ENCODE data around the gene MFGE8. TPM values are rescaled to one million over a fixed set of nuclear protein-coding genes. Genes with fewer than 3 reads are reported as not detected.
A peak's percentile ranks its signal among the peaks of the same experiment; 100 is the strongest.

MFGE8 gene
- total RNA-seq, 2 experiments from 2014 or later, result 87.9 to 93.0 TPM

DNA sequence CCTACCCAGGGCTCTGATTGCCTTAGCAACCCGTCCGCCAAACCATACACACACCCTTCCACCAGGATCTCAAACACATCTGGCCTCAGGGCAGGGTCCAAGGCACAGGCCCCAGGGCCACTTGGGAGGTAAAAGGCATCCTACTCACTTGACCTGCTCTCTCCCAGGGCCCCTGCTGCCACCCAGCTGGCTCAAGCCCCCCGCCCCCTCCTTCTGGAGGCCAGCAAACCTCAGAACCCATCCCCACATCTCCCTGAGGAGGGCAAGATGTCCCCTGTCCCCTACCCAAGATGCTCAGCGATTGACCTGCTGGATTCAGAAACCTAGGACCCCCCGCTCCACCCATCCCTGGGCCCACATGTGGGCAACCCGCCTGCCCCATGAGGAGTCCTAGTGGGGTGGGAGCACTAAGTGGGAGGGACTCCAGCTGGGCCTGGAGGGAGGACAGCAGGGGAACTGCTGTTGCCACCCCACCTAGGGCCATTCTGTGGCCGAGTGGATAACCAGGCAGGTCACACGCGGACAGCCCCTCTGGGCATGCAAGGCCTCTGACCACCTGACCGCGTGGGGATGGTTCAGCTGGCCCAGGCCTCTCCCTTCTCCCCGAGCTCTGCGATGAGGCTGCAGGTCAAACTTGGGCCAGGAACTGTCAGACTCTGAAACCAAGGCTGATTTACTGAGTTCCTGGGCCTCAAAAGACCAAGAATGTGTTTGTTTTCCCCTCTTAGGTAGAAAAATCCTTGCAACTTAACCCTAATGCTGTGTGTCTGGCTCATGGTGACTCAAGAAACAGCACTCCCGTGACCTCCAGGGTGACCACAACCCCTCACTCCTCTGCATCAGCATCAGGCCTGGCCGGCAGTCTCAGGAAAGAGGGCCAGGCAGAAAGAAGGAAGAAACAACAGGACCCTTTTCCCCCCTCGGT lies 4.2 kb downstream of the MFGE8 start:
- Mint-ChIP-seq H3K27ac (peak overlapping the region; percentile 87), H3K4me3 (peak overlapping the region; percentile 15), H3K9me3 (no peaks in the 10 kb centered on the region), H3K36me3 (ENCODE audit: low read depth) (peaks cover 5% of the 10 kb centered on the region), H3K27me3 (no peaks in the 10 kb centered on the region), H3K4me1 (ENCODE audit: low read depth) (peaks cover 52% of the 10 kb centered on the region)
- H3K4me1 ChIP-seq (ENCODE audit: insufficient read depth, low read length), result peaks cover 40% of the 10 kb centered on the region
- no peaks in the 10 kb centered on the region for H3K27me3 ChIP-seq (ENCODE audit: control insufficient read depth in 1 of 2, insufficient read depth in 2 of 2, low read length in 2 of 2)
- ChIA-PET POLR2A (no interaction called here), CTCF (interaction anchor here (0.9 kb wide), 1 partner anchor 269 kb away, joined by 3 read pairs; no protein-coding TSS in a partner anchor)
- no peak overlapping the region for H3K27ac ChIP-seq (ENCODE audit: low read depth in 1 of 2, low read length in 2 of 2)
- TF ChIP-seq, protein P1, sequence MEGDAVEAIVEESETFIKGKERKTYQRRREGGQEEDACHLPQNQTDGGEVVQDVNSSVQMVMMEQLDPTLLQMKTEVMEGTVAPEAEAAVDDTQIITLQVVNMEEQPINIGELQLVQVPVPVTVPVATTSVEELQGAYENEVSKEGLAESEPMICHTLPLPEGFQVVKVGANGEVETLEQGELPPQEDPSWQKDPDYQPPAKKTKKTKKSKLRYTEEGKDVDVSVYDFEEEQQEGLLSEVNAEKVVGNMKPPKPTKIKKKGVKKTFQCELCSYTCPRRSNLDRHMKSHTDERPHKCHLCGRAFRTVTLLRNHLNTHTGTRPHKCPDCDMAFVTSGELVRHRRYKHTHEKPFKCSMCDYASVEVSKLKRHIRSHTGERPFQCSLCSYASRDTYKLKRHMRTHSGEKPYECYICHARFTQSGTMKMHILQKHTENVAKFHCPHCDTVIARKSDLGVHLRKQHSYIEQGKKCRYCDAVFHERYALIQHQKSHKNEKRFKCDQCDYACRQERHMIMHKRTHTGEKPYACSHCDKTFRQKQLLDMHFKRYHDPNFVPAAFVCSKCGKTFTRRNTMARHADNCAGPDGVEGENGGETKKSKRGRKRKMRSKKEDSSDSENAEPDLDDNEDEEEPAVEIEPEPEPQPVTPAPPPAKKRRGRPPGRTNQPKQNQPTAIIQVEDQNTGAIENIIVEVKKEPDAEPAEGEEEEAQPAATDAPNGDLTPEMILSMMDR (IDR thresholded peaks at IDR 0.05), result no peak
- ATAC-seq (ENCODE audit: poor library complexity) (no peak), DNase-seq (no peak)
- no peak overlapping the region for H3K4me3 ChIP-seq (ENCODE audit: low read length)
- intact Hi-C loops (cut with DNase I, micrococcal nuclease), result loop anchor here in 1 of 2 experiments (10.0 kb wide), 1 partner anchor 364 kb away; the partner anchor contains the start of gene DET1
- H3K9me3 ChIP-seq (ENCODE audit: control insufficient read depth in 1 of 2, insufficient read depth in 1 of 2, low read length in 2 of 2), result no peaks in the 10 kb centered on the region
- peaks cover 18% of the 10 kb centered on the region for H3K36me3 ChIP-seq (ENCODE audit: insufficient read depth, low read length)

DNA sequence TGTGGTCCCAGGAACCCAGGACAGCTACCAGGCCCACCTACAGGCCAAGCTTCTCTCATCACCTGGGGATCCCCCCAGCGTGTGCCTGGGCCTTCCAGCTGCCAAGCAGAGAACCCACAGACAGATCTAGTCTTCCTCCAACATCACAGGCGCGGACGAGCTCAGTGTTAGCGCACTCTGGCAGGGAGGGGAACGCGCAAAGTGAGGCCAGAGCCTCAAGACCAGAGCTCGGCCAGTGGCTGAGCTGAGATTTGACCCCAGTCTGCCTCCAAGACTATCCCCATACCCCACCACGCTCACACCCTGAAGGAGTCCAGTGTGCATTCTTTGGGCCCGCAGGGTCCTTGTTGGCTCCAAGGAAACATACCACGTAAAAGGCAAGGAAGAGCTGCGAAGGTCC lies 5.1 kb downstream of the MFGE8 start:
- no peak overlapping the region for H3K4me3 Mint-ChIP-seq
- no peak overlapping the region for H3K27ac ChIP-seq (ENCODE audit: low read depth in 1 of 2, low read length in 2 of 2)
- intact Hi-C loops (cut with DNase I, micrococcal nuclease), result loop anchor here in 1 of 2 experiments (10.0 kb wide), 1 partner anchor 363 kb away; the partner anchor contains the start of gene DET1
- ChIA-PET CTCF (interaction anchor here (0.9 kb wide), 1 partner anchor 270 kb away, joined by 3 read pairs; no protein-coding TSS in a partner anchor), POLR2A (no interaction called here)
- H3K36me3 ChIP-seq (ENCODE audit: insufficient read depth, low read length), result peaks cover 18% of the 10 kb centered on the region
- H3K36me3 Mint-ChIP-seq (ENCODE audit: low read depth), result peaks cover 5% of the 10 kb centered on the region
- H3K4me1 ChIP-seq (ENCODE audit: insufficient read depth, low read length), result peaks cover 42% of the 10 kb centered on the region
- TF ChIP-seq, protein P1 (IDR thresholded peaks at IDR 0.05), result no peak
- H3K4me3 ChIP-seq (ENCODE audit: low read length), result no peak overlapping the region
- no peak for DNase-seq
- peak overlapping the region; percentile 74 for H3K27ac Mint-ChIP-seq
- H3K27me3 ChIP-seq (ENCODE audit: control insufficient read depth in 1 of 2, insufficient read depth in 2 of 2, low read length in 2 of 2), result no peaks in the 10 kb centered on the region
- ATAC-seq (ENCODE audit: poor library complexity), result no peak
- H3K9me3 ChIP-seq (ENCODE audit: control insufficient read depth in 1 of 2, insufficient read depth in 1 of 2, low read length in 2 of 2), result no peaks in the 10 kb centered on the region
- no peaks in the 10 kb centered on the region for H3K9me3 Mint-ChIP-seq
- H3K4me1 Mint-ChIP-seq (ENCODE audit: low read depth), result peaks cover 52% of the 10 kb centered on the region
- no peaks in the 10 kb centered on the region for H3K27me3 Mint-ChIP-seq

DNA sequence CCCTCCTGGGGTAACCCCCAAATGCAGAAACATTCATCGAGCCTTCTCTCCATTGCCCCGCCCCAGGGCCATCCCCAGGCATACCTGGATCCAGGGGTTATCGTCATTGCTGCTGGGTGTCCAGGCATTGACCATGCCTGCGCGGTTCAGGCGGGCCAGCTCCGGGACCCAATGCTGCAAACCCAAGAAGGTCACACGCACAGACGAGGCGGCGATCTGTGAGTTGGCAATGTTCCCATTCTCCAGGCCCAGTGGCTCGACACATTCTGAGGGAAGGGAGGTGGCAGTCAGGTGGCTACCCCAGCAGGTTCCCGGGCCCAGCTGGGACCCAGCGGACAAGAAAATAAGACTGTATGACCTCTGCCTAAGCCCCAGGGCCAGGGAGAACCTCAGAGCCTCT lies 6.1 kb downstream of the MFGE8 start:
- H3K36me3 Mint-ChIP-seq (ENCODE audit: low read depth), result peaks cover 7% of the 10 kb centered on the region
- POLR2A ChIA-PET, result no interaction called here
- intact Hi-C loops (cut with DNase I, micrococcal nuclease), result loop anchor here in 1 of 2 experiments (10.0 kb wide), 1 partner anchor 362 kb away; the partner anchor contains the start of gene DET1
- H3K27ac Mint-ChIP-seq, result peak overlapping the region; percentile 93
- H3K27me3 Mint-ChIP-seq, result no peaks in the 10 kb centered on the region
- Histone ChIP-seq H3K4me3 (ENCODE audit: low read length) (no peak overlapping the region), H3K9me3 (ENCODE audit: control insufficient read depth in 1 of 2, insufficient read depth in 1 of 2, low read length in 2 of 2) (no peaks in the 10 kb centered on the region), H3K36me3 (ENCODE audit: insufficient read depth, low read length) (peaks cover 18% of the 10 kb centered on the region), H3K27ac (ENCODE audit: low read depth in 1 of 2, low read length in 2 of 2) (no peak overlapping the region), H3K4me1 (ENCODE audit: insufficient read depth, low read length) (peaks cover 44% of the 10 kb centered on the region), H3K27me3 (ENCODE audit: control insufficient read depth in 1 of 2, insufficient read depth in 2 of 2, low read length in 2 of 2) (no peaks in the 10 kb centered on the region)
- H3K4me1 Mint-ChIP-seq (ENCODE audit: low read depth), result peaks cover 59% of the 10 kb centered on the region
- no peak overlapping the region for H3K4me3 Mint-ChIP-seq
- TF ChIP-seq, protein P1 (IDR thresholded peaks at IDR 0.05), result no peak
- CTCF ChIA-PET, result no interaction called here
- H3K9me3 Mint-ChIP-seq, result no peaks in the 10 kb centered on the region
- ATAC-seq (ENCODE audit: poor library complexity), result no peak
- DNase-seq, result no peak
